ENCODE measurements around the gene RAB11A. TPM values are rescaled to one million over a fixed set of nuclear protein-coding genes. Genes with fewer than 3 reads are reported as not detected.

The RAB11A gene
- total RNA-seq, 1 experiment from 2014 or later: 245 TPM

DNA sequence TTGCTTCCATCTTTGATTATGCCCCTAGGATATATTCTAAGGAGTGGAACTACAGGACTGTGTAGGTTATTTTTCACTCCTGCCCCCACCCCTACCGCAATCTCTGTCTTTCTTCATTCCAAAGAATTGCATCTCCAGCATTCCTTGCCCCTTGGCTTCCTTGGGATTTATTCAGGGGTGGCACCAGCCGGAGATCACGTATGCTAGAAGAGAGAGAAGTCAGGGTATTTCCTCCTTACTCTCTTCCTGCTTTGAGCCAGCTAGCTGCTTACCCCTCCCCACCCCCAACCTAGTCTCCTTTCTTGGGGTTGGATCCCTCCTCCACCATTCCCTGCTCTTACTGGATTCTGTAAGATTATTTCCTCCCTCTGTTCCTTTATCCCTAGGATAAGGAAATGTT, 42.2 kb upstream of the RAB11A start:
- Mint-ChIP-seq H3K27me3 (ENCODE audit: low read depth) (no peaks in the 10 kb centered on the region), H3K4me1 (peaks cover 42% of the 10 kb centered on the region), H3K4me3 (no peak overlapping the region), H3K9me3 (no peaks in the 10 kb centered on the region; the same call in 1 of the 2 replicates), H3K27ac (peak overlapping the region; percentile 88), H3K36me3 (no peaks in the 10 kb centered on the region)
- no peak for TF ChIP-seq PRDM15 (CRISPR knock-in tag; IDR thresholded peaks at IDR 0.05)
- TF ChIP-seq ZNF121 (CRISPR knock-in tag; IDR thresholded peaks at IDR 0.05): no peak
- TF ChIP-seq ZBTB43 (CRISPR knock-in tag; IDR thresholded peaks at IDR 0.05): no peak
- no peak for TF ChIP-seq GABPB1 (CRISPR knock-in tag; IDR thresholded peaks at IDR 0.05)
- TF ChIP-seq NFYB (CRISPR knock-in tag; conservative IDR thresholded peaks at IDR 0.05; ENCODE audit: low read depth): no peak
- TF ChIP-seq, protein P1, sequence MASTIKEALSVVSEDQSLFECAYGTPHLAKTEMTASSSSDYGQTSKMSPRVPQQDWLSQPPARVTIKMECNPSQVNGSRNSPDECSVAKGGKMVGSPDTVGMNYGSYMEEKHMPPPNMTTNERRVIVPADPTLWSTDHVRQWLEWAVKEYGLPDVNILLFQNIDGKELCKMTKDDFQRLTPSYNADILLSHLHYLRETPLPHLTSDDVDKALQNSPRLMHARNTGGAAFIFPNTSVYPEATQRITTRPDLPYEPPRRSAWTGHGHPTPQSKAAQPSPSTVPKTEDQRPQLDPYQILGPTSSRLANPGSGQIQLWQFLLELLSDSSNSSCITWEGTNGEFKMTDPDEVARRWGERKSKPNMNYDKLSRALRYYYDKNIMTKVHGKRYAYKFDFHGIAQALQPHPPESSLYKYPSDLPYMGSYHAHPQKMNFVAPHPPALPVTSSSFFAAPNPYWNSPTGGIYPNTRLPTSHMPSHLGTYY (CRISPR knock-in tag; IDR thresholded peaks at IDR 0.05): no peak
- TF ChIP-seq ATF2 (CRISPR knock-in tag; IDR thresholded peaks at IDR 0.05; ENCODE audit: borderline replicate concordance, low read depth): no peak
- TF ChIP-seq JAZF1 (CRISPR knock-in tag; IDR thresholded peaks at IDR 0.05): no peak
- TF ChIP-seq ESRRA (CRISPR knock-in tag; IDR thresholded peaks at IDR 0.05; ENCODE audit: borderline replicate concordance): no peak
- no peak for TF ChIP-seq ZNF219 (CRISPR knock-in tag; IDR thresholded peaks at IDR 0.05; ENCODE audit: borderline replicate concordance)
- TF ChIP-seq GTF2I (CRISPR knock-in tag; conservative IDR thresholded peaks at IDR 0.05): no peak
- no peak for TF ChIP-seq MLX (CRISPR knock-in tag; IDR thresholded peaks at IDR 0.05)
- no peak for TF ChIP-seq SP1 (CRISPR knock-in tag; conservative IDR thresholded peaks at IDR 0.05)
- no peak for TF ChIP-seq SMAD3 (CRISPR knock-in tag; IDR thresholded peaks at IDR 0.05; ENCODE audit: borderline replicate concordance)
- CTCF ChIA-PET: interaction anchor here (0.7 to 1.6 kb wide), 3 partner anchors 10 to 42 kb away, joined by 3 to 4 read pairs (median 4); partner anchors contain the start of gene RAB11A
- ATAC-seq: peak; percentile 66
- POLR2A ChIA-PET: no interaction called here
- DNase-seq (ENCODE audit: low spot score): no peak

- Mint-ChIP-seq H3K27ac (peak overlapping the region; percentile 6; the same call in 1 of the 2 replicates), H3K36me3 (no peaks in the 10 kb centered on the region), H3K9me3 (no peaks in the 10 kb centered on the region; the same call in 1 of the 2 replicates), H3K4me1 (peaks cover 55% of the 10 kb centered on the region), H3K27me3 (ENCODE audit: low read depth) (no peaks in the 10 kb centered on the region), H3K4me3 (no peak overlapping the region)
- CTCF ChIA-PET: interaction anchor here (1.0 to 1.9 kb wide), 3 partner anchors 28 to 187 kb away, joined by 3 to 8 read pairs (median 6); no protein-coding TSS in a partner anchor
- DNase-seq (ENCODE audit: low spot score) (no peak), ATAC-seq (no peak)
- POLR2A ChIA-PET: no interaction called here
- TF ChIP-seq, protein P2, sequence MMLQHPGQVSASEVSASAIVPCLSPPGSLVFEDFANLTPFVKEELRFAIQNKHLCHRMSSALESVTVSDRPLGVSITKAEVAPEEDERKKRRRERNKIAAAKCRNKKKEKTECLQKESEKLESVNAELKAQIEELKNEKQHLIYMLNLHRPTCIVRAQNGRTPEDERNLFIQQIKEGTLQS (CRISPR knock-in tag; conservative IDR thresholded peaks at IDR 0.05): no peak
- no peak for TF ChIP-seq PRDM15 (CRISPR knock-in tag; IDR thresholded peaks at IDR 0.05)
- no peak for TF ChIP-seq ZNF219 (CRISPR knock-in tag; IDR thresholded peaks at IDR 0.05; ENCODE audit: borderline replicate concordance)
- TF ChIP-seq, protein P3, sequence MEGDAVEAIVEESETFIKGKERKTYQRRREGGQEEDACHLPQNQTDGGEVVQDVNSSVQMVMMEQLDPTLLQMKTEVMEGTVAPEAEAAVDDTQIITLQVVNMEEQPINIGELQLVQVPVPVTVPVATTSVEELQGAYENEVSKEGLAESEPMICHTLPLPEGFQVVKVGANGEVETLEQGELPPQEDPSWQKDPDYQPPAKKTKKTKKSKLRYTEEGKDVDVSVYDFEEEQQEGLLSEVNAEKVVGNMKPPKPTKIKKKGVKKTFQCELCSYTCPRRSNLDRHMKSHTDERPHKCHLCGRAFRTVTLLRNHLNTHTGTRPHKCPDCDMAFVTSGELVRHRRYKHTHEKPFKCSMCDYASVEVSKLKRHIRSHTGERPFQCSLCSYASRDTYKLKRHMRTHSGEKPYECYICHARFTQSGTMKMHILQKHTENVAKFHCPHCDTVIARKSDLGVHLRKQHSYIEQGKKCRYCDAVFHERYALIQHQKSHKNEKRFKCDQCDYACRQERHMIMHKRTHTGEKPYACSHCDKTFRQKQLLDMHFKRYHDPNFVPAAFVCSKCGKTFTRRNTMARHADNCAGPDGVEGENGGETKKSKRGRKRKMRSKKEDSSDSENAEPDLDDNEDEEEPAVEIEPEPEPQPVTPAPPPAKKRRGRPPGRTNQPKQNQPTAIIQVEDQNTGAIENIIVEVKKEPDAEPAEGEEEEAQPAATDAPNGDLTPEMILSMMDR (IDR thresholded peaks at IDR 0.05): no peak
- no peak for TF ChIP-seq TEAD4 (CRISPR knock-in tag; IDR thresholded peaks at IDR 0.05)
- no peak for TF ChIP-seq ZSCAN18 (CRISPR knock-in tag; IDR thresholded peaks at IDR 0.05)
These were observed 40.7 kb upstream of the RAB11A start for GRCh38 chr15:65828585-65828984.

Data from WTC11 (cell line).